GM23248 (cell line): ENCODE data around the gene SPPL2B.

ENCODE experiments used
- EZH2 ChIP-seq: fragments of 200-600 bp; sonication (generic); IDR thresholded peaks from 2 replicates; pipeline ENCODE4 v1.6.1; 2018; ENCODE audit warnings: antibody characterized with exemption, mild to moderate bottlenecking; ENCODE audit not compliant: insufficient read depth, poor library complexity, severe bottlenecking
- EZH2phosphoT487 ChIP-seq: fragments of 200-600 bp; sonication (generic); IDR thresholded peaks from 2 replicates; pipeline ENCODE4 v1.6.1; 2018; ENCODE audit warnings: antibody characterized with exemption, moderate library complexity, mild to moderate bottlenecking, low read depth; ENCODE audit not compliant: insufficient read depth

GRCh38 chr19:2389594-2389993 lies 61.1 kb downstream of the SPPL2B start:
- TF ChIP-seq EZH2 (no peak), EZH2phosphoT487 (no peak)
